Upper lobe of left lung (tissue), 4 donors: ENCODE results near the gene SLC12A2.

Experiments used
- EP300 ChIP-seq, 4 donors: sonication (generic); formaldehyde crosslinking; IDR thresholded peaks; one replicate each; pipeline ENCODE4 v1.5.1; 2017; ENCODE audit warnings: antibody characterized with exemption in 4 of 4, control low read depth in 2 of 4
- TF ChIP-seq, protein P1 (sequence below), 6 experiments: fragments of 450-650 bp in 4 of 6; fragments of 200-600 bp in 2 of 6; sonication (generic) in 2 of 6; IDR thresholded peaks; one replicate each; pipeline ENCODE4 v1.5.1; 2016 to 2019; ENCODE audit warnings: antibody characterized with exemption in 6 of 6

GRCh38 chr5:128091579-128091978 is 8.0 kb downstream of the SLC12A2 start:
- TF ChIP-seq EP300 (IDR thresholded peaks at IDR 0.05) = no peak
- TF ChIP-seq, protein P1, sequence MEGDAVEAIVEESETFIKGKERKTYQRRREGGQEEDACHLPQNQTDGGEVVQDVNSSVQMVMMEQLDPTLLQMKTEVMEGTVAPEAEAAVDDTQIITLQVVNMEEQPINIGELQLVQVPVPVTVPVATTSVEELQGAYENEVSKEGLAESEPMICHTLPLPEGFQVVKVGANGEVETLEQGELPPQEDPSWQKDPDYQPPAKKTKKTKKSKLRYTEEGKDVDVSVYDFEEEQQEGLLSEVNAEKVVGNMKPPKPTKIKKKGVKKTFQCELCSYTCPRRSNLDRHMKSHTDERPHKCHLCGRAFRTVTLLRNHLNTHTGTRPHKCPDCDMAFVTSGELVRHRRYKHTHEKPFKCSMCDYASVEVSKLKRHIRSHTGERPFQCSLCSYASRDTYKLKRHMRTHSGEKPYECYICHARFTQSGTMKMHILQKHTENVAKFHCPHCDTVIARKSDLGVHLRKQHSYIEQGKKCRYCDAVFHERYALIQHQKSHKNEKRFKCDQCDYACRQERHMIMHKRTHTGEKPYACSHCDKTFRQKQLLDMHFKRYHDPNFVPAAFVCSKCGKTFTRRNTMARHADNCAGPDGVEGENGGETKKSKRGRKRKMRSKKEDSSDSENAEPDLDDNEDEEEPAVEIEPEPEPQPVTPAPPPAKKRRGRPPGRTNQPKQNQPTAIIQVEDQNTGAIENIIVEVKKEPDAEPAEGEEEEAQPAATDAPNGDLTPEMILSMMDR (IDR thresholded peaks at IDR 0.05) = no peak
